Endothelial cell of umbilical vein (primary cell): ENCODE results near the gene ZNF684. TPM values are rescaled to one million over a fixed set of nuclear protein-coding genes. Genes with fewer than 3 reads are reported as not detected.

ENCODE experiments used
- BruUV-seq: library from RNA; stranded (reverse); fragments of 400-500 nt; replicated peaks from 2 replicates; lab custom pipeline; 2021; lab: Mats Ljungman, UMichigan
- CTCF ChIA-PET: fragments of 300-600, 350-600 bp; sonication (Branson Sonifier 250); formaldehyde crosslinking; loops from one replicate; lab custom pipeline; 2021; ENCODE audit warnings: antibody characterized with exemption, inconsistent platforms; lab: Charles Lee
- POLR2A ChIA-PET: fragments of 300-600, 350-600 bp; sonication (Branson Sonifier 250); formaldehyde crosslinking; loops from one replicate; lab custom pipeline; 2021; ENCODE audit warnings: antibody characterized with exemption, inconsistent platforms; lab: Charles Lee
- DNase-seq: peaks from one replicate; pipeline ENCODE4 v3.0.0-alpha.2; 2011; ENCODE audit warnings: low read depth, low spot score
- FAIRE-seq: peaks from 2 replicates; lab custom pipeline; 2011; peaks lifted over from hg19 to GRCh38; lab: Jason Lieb, UNC
- H2AFZ ChIP-seq: 2 replicates; pipeline ENCODE4 v1.6.0; 2012; ENCODE audit warnings: low read depth, low read length, control low read depth, inconsistent platforms
- H3K27ac ChIP-seq: 2 replicates; pipeline ENCODE4 v1.5.1; 2011; ENCODE audit warnings: low read depth, mild to moderate bottlenecking, control low read depth, low read length, moderate library complexity; ENCODE audit not compliant: insufficient read depth
- H3K27me3 ChIP-seq, 2 experiments: 2 replicates each; pipeline versions ENCODE4 v1.6.0 to v1.6.1; 2011; ENCODE audit warnings: low read length in 2 of 2, mixed read lengths in 1 of 2; ENCODE audit not compliant: control insufficient read depth in 2 of 2, insufficient read depth in 2 of 2
- H3K36me3 ChIP-seq, 2 experiments: 2 replicates in 1 of 2; 3 replicates in 1 of 2; pipeline ENCODE4 v1.5.1; 2011; ENCODE audit warnings: low read length in 2 of 2, mild to moderate bottlenecking in 1 of 2, moderate library complexity in 1 of 2; ENCODE audit not compliant: control insufficient read depth in 2 of 2, insufficient read depth in 2 of 2; ENCODE audit errors: extremely low read depth in 1 of 2
- H3K4me1 ChIP-seq: 3 replicates; pipeline ENCODE4 v1.5.1; 2011; ENCODE audit warnings: mild to moderate bottlenecking, low read length; ENCODE audit not compliant: control insufficient read depth, insufficient read depth; ENCODE audit errors: extremely low read depth
- H3K4me2 ChIP-seq: 2 replicates; pipeline ENCODE4 v1.6.1; 2011; ENCODE audit warnings: low read length, control low read depth, mixed read lengths; ENCODE audit not compliant: insufficient read depth
- H3K4me3 ChIP-seq, 3 experiments: fragments of 200-600 bp in 1 of 3; sonication (generic), shearing (Covaris generic) in 1 of 3; replicated peaks in 1 of 3; 2 replicates each; pipeline ENCODE4 v1.5.1; 2011 to 2016; ENCODE audit warnings: control low read depth in 3 of 3, low read length in 3 of 3, mild to moderate bottlenecking in 2 of 3, inconsistent platforms in 1 of 3, low read depth in 1 of 3, moderate library complexity in 1 of 3; ENCODE audit not compliant: insufficient read depth in 1 of 3
- H3K79me2 ChIP-seq: 2 replicates; pipeline ENCODE4 v1.6.0; 2012; ENCODE audit warnings: low read length, inconsistent platforms; ENCODE audit not compliant: control insufficient read depth, insufficient read depth
- H3K9ac ChIP-seq: replicated peaks from 2 replicates; pipeline ENCODE3; 2011; ENCODE audit warnings: low read length, control low read depth; ENCODE audit not compliant: insufficient read depth; ENCODE audit errors: extremely low read depth
- H3K9me1 ChIP-seq: replicated peaks from 3 replicates; pipeline ENCODE4 v1.6.0; 2011; ENCODE audit warnings: mild to moderate bottlenecking, low read length; ENCODE audit not compliant: control insufficient read depth, insufficient read depth; ENCODE audit errors: extremely low read depth
- H3K9me3 ChIP-seq: replicated peaks from 2 replicates; pipeline ENCODE4 v1.5.1; 2012; ENCODE audit warnings: low read length, inconsistent platforms; ENCODE audit not compliant: control insufficient read depth, insufficient read depth
- H4K20me1 ChIP-seq: replicated peaks from 2 replicates; pipeline ENCODE3; 2011; ENCODE audit warnings: mild to moderate bottlenecking, low read length; ENCODE audit not compliant: control insufficient read depth, insufficient read depth; ENCODE audit errors: extremely low read depth
- CTCF ChIP-seq, 2 donors: IDR thresholded peaks; 1 replicate in 1 of 2; 2 replicates in 1 of 2; pipeline ENCODE4 v1.5.1; 2011; ENCODE audit warnings: low read length in 2 of 2, mild to moderate bottlenecking in 2 of 2, moderate library complexity in 2 of 2, control low read depth in 1 of 2, inconsistent platforms in 1 of 2, low read depth in 1 of 2; ENCODE audit not compliant: insufficient read depth in 1 of 2; ENCODE audit errors: extremely low read depth in 1 of 2
- EZH2 ChIP-seq: IDR thresholded peaks from 2 replicates; pipeline ENCODE4 v1.6.1; 2012; ENCODE audit warnings: borderline replicate concordance, low read depth, mild to moderate bottlenecking, moderate library complexity, low read length, inconsistent platforms; ENCODE audit not compliant: severe bottlenecking
- MAX ChIP-seq: IDR thresholded peaks from 2 replicates; pipeline ENCODE4 v1.6.1; 2011; ENCODE audit not compliant: insufficient read depth, insufficient read length
- MYC ChIP-seq: IDR thresholded peaks from one replicate; pipeline ENCODE4 v1.6.1; 2011; ENCODE audit warnings: mild to moderate bottlenecking, low read depth, low read length
- POLR2A ChIP-seq: IDR thresholded peaks from 2 replicates; pipeline ENCODE4 v1.6.1; 2012; ENCODE audit warnings: low read depth, mild to moderate bottlenecking, control low read depth, low read length
- POLR2AphosphoS5 ChIP-seq: IDR thresholded peaks from 2 replicates; pipeline ENCODE4 v1.6.1; 2012; ENCODE audit warnings: low read depth, mild to moderate bottlenecking, control low read depth, low read length, moderate library complexity; ENCODE audit not compliant: insufficient read depth
- dilution Hi-C: fragments of 300-500 bp; cut with MboI; formaldehyde crosslinking; loops from one replicate; pipeline ENCODE4 v1.15.0; 2019; ENCODE audit warnings: low sequenced_read_pairs; ENCODE audit not compliant: extremely low pct_ligation_motif_present
- intact Hi-C: fragments of 100-400 bp; cut with micrococcal nuclease; formaldehyde crosslinking; loops from one replicate; pipeline ENCODE4 v1.10.0; 2022
- polyA plus RNA-seq, 4 experiments: library from polyadenylated mRNA; depleted of rRNA in 3 of 4; stranded (reverse) in 3 of 4; unstranded in 1 of 4; fragments of >200 nt; gene quantifications; 2 replicates each; pipeline versions ENCODE4 v1.2.1 to v1.2.3, GENCODE V29; 2011 to 2012; ENCODE audit warnings: missing spikeins in 1 of 4
- total RNA-seq: library from RNA; stranded (reverse); gene quantifications from 2 replicates; pipeline ENCODE4 v1.2.3, GENCODE V29; 2021

ZNF684 gene
- total and polyA plus RNA-seq, 2 donors (not counting 3 experiments of a cell fraction or from before 2014, with no cell fraction given): 2.9 to 5.8 TPM

GRCh38 chr1:40508375-40509341, 22.8 kb upstream of the ZNF684 start, which contains the start of gene EXO5:
Gene EXO5 (plus strand): TSS chr1:40508767. CDS start chr1:40514545, 5,778 bp downstream.
- Histone ChIP-seq H3K79me2 (peaks cover 3% of the 10 kb centered on the region), H3K4me2 (peak within 1 kb of the TSS; percentile 86), H3K4me3 (peak within 1 kb of the TSS; percentile 61 to 79 (median 78)), H3K27ac (peak within 1 kb of the TSS; percentile 13), H3K9ac (peak within 1 kb of the TSS; percentile 64), H3K36me3 (no peaks in the 10 kb centered on the region), H3K4me1 (peaks cover 9% of the 10 kb centered on the region), H3K27me3 (no peaks in the 10 kb centered on the region), H2AFZ (peak within 1 kb of the TSS; percentile 85), H4K20me1 (no peaks in the 10 kb centered on the region), H3K9me1 (no peaks in the 10 kb centered on the region), H3K9me3 (no peaks in the 10 kb centered on the region)
- ChIA-PET POLR2A (interaction anchor here (1.3 to 1.4 kb wide), 2 partner anchors 31 to 59 kb away, joined by 3 to 4 read pairs; partner anchors contain the start of gene ZFP69B), CTCF (interaction anchor here (1.0 to 1.7 kb wide), 5 partner anchors 8 to 156 kb away, joined by 3 to 13 read pairs (median 5); partner anchors contain the start of genes ZFP69B and ZNF684)
- dilution Hi-C loops (no loop called here), intact Hi-C loops (loop anchor here (2.0 kb wide), 2 partner anchors 30 to 58 kb away; partner anchors contain the start of gene ZFP69B)
- FAIRE-seq: peak; percentile 96
- TSS peak; percentile 91 for BruUV-seq
- no peak for TF ChIP-seq EZH2
- peak; percentile 91 for TF ChIP-seq POLR2A
- TF ChIP-seq MAX: peak; percentile 22
- no peak for TF ChIP-seq MYC
- TF ChIP-seq POLR2AphosphoS5: peak; percentile 96
- no peak for TF ChIP-seq CTCF (IDR thresholded peaks at IDR 0.05; ENCODE audit: extremely low read depth in 1 of 2, insufficient read depth in 1 of 2, low read depth in 1 of 2, low read length in 2 of 2)
- peak; percentile 82 for DNase-seq
